T47D (cell line): ENCODE data around the gene PACSIN2.

ENCODE experiments used
- DNase-seq, 2 experiments: peaks; one replicate each; pipeline versions ENCODE4 v3.0.0 to v3.0.0-alpha.2; 2011 to 2012; ENCODE audit warnings: low read depth in 1 of 2, low spot score in 1 of 2
- JUND ChIP-seq: IDR thresholded peaks from 2 replicates; pipeline ENCODE4 v1.6.1; 2012; ENCODE audit warnings: low read depth
- in situ Hi-C: cut with HindIII; loops from 2 replicates; pipeline ENCODE4 v1.10.0; 2016; ENCODE audit warnings: low sequenced_read_pairs, low pct_unique_long_range_greater_than_20kb

The PACSIN2 gene

DNA sequence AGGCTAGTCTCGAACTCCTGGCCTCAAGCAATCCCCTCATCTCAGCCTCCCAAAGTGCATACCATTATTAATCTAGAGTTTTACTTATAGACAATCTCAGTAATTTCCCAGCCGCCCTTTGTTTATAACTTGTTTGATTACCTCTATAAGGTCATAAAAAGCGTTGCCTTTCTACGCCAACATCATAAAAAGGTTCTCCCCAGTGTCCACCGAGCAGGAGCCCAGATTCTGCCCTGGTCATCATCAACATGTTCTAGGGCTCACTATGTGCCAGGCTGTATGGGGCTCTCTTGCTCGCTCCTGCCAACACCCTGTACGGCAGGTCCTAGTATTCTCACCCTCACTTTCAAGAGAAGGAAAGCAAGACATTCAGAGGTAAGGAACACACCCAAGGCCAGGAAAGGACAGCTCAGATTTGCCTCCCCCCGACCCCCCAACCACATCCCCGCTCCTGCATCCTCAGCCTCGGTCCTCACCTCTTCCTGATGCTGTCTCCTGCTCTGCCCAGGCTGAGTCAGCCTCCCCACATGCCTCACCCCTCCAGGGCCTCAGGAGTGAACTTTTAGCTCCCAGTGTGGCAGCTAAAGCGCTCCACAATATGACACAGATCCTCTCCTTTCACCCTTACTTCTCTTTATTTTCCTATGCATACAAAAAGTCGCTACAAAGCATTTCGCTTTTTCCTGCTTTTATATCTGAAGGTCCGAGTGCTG is 172.1 kb downstream of the PACSIN2 start:
- in situ Hi-C loops: no loop called here
- TF ChIP-seq JUND: no peak
- DNase-seq: no peak

DNA sequence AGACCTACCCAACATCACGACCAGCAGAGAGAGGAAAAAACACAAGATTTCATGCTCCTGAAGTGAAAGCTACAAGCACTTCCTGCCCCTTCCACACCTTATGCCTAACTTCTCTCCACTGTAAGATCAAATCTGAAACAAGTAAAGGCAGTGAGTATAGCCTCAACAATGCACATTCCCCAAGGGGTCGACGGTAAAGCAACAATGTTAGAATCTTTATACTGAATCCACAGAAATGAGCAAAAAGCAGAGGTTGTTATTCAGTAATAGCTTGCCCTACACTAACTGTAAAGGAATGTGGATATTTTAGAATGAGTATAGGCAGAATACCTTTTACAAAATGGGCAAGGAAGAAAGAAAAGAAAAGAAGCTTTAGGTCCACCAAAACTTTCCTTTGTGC is 173.5 kb downstream of the PACSIN2 start:
- no peak for DNase-seq
- in situ Hi-C loops: no loop called here
- TF ChIP-seq JUND: no peak

DNA sequence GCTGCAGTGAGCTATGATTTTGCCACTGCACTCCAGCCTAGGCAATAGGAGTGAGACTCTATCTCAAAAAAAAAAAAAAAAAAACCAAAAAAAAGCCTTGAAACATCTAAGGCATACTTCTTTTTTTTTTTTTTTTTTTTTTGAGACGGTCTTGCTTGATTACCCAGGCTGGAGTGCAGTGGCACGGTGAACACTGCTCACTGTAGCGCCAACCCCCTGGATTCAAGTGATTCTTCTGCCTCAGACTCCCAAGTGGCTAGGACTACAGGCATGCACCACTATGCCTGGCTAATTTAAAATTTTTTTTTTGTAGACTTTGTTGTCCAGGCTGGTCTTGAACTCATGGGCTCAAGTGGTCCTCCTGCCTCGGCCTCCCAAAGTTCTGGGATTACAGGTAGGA is 177.4 kb downstream of the PACSIN2 start:
- no peak for TF ChIP-seq JUND
- in situ Hi-C loops: no loop called here
- DNase-seq: no peak

DNA sequence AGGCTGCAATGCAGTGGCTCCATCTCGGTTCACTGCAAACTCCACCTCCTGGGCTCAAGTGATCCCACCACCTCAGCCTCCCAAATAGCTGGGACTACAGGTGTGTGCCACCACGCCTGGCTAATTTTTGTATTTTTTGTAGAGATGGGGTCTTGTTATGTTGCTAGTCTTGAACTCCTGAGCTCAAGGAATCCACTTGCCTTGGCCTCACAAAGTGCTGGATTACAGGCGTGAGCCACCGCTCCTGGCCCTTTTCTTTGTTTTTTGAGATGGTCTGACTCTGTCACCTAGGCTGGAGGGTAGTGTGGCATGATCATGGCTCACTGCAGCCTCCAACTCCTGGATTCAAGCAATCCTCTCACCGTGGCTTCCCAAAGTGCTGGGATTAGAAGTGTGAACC is 178.9 kb downstream of the PACSIN2 start:
- no peak for TF ChIP-seq JUND
- in situ Hi-C loops: no loop called here
- no peak for DNase-seq

DNA sequence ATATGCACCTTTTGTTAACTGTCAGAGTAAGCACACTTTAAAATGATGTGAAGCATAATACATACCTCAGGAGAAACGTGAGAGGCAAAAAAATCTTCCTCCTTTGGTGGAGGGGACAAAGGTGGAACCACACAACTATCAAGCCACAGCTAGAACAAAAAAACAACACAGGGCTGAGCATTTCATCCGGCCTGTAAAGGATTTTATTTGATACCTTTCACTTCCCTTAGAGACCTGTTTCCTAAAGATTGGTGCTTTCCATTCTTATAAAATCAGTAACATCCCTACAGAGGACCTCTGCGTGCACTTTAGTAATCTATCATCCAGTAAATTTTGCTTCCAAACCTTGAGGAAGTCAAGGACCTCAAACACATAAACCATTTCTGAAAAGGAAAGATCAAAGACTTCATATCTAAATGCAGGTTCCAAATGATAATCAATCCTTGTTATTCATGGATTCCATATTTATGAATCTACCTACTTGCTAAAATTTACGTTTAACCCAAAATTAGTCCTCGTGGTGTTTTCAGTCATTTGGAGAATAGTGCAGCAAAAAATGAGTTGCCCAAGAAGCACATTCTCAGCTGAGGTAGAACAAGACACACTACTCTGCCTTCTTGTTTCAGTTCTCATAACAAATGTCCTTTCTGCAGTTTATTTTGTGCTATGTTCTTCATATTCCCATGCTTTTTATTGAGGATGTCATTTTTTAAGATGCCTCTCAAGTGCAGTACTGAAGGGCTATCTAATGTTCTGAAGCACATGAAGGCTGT is 180.6 kb downstream of the PACSIN2 start:
- in situ Hi-C loops: no loop called here
- no peak for TF ChIP-seq JUND
- no peak for DNase-seq

DNA sequence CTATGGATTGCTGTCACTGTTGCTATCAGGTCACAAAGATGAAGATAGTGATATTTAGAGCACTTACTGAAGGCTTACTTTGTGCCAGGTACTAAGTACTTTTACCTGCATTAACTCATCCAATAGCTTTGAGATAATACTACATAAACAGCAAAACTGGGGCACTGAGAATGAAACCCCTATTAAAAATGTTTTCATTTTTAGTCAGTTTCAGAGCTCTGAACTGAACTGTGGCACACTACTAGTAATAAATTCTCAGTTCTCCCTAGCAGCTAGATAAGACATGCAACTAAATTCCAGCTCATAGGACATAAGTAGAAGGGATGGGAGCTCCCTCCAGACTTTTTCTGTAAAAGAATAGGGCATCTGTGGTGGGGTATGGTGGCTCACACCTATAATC is 181.8 kb downstream of the PACSIN2 start:
- in situ Hi-C loops: no loop called here
- no peak for TF ChIP-seq JUND

DNA sequence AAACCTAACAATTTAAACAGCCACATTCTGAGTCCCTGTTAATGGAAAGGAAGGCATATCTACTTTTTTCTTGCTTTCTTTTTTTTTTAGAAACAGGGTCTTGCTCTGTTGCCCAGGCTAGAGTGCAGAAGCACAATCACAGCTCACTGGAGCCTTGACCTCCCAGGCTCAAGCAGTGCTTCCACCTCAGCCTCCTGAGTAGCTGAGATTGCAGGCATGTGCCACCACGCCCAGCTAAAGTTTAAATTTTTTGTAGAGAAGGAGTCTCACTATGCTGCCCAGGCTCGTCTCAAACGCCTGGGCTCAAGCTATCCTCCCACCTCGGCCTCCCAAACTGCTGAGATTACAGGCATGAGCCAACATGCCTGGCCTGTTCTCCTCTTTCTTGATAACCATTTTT is 183.2 kb downstream of the PACSIN2 start:
- in situ Hi-C loops: no loop called here
- no peak for DNase-seq
- TF ChIP-seq JUND: no peak

More for the DNA sequence above, 181.8 kb downstream of the PACSIN2 start:
- no peak for DNase-seq

DNA sequence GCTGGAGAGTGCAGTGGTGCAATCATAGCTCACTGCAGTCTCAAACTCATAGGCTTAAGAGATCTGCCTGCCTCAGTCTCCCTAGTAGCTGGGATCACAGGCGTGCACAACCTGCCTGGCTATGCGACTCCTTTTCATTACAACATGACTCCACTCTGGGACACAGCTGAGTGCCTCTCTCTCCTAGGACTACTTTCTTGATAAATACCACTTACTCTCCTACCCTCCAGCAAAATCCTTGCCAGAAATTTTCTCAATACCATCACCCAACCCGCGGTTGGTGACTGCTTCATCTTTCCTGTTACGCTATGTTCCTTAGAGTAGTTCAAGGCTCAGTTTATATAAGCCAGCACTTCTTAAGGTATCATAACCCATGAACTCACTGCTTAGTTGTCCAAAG is 184.8 kb downstream of the PACSIN2 start:
- TF ChIP-seq JUND: no peak
- DNase-seq: no peak
- in situ Hi-C loops: no loop called here

DNA sequence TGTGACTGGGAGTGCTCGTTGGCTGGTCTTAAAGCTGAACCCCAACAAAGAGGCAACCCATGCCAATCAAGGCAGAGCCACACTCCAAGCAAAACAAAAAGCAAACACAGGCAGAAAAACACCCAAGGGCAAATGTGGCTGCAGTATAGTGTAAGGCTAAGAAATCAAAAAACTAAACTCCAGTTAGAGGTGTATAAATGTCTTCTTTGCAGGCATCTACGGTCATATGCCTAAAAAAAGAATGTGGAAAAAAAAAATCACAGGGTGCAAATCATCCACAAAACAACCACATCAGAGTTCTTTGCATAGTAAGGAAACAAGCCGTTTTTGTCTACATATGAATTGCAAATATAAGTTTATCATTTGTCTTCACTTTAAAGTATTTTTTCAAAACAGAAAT is 185.6 kb downstream of the PACSIN2 start:
- in situ Hi-C loops: no loop called here
- TF ChIP-seq JUND: no peak
- DNase-seq: no peak

DNA sequence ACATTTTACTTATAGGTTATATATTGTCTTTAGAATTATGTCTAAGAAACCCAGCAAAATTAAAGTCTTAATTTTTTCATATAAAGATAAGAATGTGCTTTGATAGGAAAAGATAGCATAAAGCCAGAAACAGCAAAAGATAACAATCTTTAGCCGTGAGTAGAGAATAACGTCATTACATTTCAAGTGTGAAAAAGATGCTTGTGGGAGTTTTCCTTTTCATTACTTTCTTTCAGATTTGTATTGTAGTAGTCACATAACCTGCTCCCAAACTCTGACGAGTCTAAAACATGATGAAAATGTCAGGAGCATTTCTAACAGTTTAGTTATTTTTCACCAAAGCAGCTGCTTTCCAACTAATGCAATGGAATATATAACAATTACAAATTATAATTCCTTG is 189.2 kb downstream of the PACSIN2 start:
- no peak for DNase-seq
- in situ Hi-C loops: no loop called here
- no peak for TF ChIP-seq JUND

DNA sequence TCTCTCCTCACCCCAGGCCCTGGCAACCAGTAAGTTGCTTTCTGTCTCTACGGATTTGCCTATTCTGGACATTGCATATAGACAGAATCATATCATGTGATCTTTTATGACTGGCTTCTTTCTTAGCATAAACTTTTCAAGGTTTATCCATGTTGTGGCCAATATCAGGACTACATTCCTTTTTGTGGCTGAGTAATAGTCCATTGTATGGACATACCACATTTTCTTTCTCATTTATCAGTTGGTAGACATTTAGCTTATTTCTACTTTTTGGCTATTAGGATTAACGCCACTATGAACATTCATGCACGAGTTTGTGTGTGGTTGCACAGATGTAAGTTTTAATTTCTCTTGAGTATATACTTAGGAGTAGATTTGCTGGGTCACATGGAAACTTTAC is 193.6 kb downstream of the PACSIN2 start:
- TF ChIP-seq JUND: no peak
- in situ Hi-C loops: no loop called here
- no peak for DNase-seq

DNA sequence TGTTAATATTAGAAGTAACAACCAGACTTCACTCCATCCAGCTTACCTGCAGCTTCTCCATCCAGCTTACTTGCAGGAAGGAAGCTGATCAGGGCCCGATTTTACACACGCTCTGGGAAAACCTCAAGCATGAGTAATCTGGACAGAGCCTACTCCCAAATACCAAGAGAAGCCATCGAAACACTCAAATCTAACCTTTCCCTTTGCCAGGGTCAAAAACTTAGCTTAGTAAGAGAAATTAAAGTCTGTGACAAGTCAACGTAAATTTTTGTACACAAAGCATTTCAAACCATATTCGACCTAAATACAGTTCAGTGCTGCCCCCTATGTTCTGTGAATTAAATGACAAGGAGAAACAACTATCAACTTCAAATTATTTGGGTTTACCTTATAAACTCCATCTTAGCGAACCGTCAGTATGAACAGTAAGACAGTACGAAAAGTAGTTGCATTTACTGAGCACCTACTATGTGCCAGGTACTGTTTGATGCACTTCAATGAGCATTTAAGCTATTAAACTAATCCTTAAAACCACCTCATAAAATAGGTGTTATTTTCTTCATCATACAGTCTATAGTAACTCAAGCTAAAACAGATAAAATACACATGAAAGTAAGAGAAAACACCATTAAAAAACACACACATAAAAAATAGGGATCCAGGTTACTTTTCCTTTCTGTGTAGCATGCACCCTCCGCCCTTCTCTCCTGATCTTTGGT is 194.7 kb downstream of the PACSIN2 start:
- TF ChIP-seq JUND: no peak
- peak in 1 of 2 experiments; percentile 64 for DNase-seq
- in situ Hi-C loops: no loop called here
